Lower leg skin (tissue), 4 donors: Measurements from ENCODE around the gene PDK2. TPM values are rescaled to one million over a fixed set of nuclear protein-coding genes. Genes with fewer than 3 reads are reported as not detected.

Experiments used
- DNase-seq, 2 donors: peaks; one replicate each; pipeline ENCODE4 v3.0.0-alpha.2; 2019; ENCODE audit warnings: low spot score in 2 of 2
- H3K4me3 ChIP-seq: fragments of 200-600 bp; sonication (generic); 2 replicates; pipeline ENCODE4 v1.5.1; 2017; ENCODE audit warnings: mild to moderate bottlenecking, low read depth; ENCODE audit not compliant: poor library complexity, severe bottlenecking
- POLR2A ChIP-seq, 2 donors: fragments of 450-650 bp; IDR thresholded peaks; one replicate each; pipeline ENCODE4 v1.6.1; 2016 to 2017; ENCODE audit warnings: antibody characterized with exemption in 2 of 2, mild to moderate bottlenecking in 1 of 2, moderate library complexity in 1 of 2
- WGBS, 2 donors: methylation state at CpG; one replicate each; pipeline ENCODE4 v1.1.5; 2018; 5-methylcytosine and 5-hydroxymethylcytosine counted together
- intact Hi-C: fragments of 100-400 bp; cut with DNase I; formaldehyde crosslinking; loops from one replicate; pipeline ENCODE4 v1.15.0; 2023; ENCODE audit warnings: low total_unique reads
- total RNA-seq, 4 donors: library from RNA; depleted of rRNA; stranded (reverse); fragments of >200 nt; gene quantifications; one replicate each; pipeline ENCODE4 v1.1.0, GENCODE V29; 2016
- TF ChIP-seq, protein P1 (sequence below), 3 donors: fragments of 450-650 bp; IDR thresholded peaks; one replicate each; pipeline ENCODE4 v1.5.1; 2016; ENCODE audit warnings: antibody characterized with exemption in 3 of 3, mild to moderate bottlenecking in 3 of 3, moderate library complexity in 2 of 3

PDK2 gene
- total RNA-seq, 4 donors from 2014 or later, result 35.6 to 86.6 (median 57.0) TPM

DNA sequence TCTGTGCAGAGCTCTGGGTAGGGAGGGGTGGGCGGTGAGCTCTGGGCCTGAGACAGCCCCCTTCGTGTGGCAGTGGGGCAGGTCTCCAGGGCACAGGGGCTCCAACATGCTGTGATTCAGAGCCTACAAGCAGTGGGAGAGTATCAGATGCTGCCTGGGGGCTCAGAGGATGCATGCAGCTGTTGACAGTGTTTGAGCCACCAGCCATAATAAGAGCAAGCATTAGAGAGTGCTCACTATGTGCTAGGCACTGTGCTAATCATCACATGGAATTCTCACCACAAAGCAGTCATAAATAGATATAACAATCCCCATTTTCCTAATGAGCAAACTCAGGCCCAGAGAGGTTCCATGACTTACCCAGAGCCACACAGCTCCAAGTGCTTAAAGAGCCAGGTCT is 8.1 kb downstream of the PDK2 start:
- 67 to 75% methylated on average over 2 of the region's 2 CpGs for WGBS, 2 donors
- TF ChIP-seq, protein P1, sequence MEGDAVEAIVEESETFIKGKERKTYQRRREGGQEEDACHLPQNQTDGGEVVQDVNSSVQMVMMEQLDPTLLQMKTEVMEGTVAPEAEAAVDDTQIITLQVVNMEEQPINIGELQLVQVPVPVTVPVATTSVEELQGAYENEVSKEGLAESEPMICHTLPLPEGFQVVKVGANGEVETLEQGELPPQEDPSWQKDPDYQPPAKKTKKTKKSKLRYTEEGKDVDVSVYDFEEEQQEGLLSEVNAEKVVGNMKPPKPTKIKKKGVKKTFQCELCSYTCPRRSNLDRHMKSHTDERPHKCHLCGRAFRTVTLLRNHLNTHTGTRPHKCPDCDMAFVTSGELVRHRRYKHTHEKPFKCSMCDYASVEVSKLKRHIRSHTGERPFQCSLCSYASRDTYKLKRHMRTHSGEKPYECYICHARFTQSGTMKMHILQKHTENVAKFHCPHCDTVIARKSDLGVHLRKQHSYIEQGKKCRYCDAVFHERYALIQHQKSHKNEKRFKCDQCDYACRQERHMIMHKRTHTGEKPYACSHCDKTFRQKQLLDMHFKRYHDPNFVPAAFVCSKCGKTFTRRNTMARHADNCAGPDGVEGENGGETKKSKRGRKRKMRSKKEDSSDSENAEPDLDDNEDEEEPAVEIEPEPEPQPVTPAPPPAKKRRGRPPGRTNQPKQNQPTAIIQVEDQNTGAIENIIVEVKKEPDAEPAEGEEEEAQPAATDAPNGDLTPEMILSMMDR (IDR thresholded peaks at IDR 0.05), result no peak
- no peak for TF ChIP-seq POLR2A (IDR thresholded peaks at IDR 0.05)
- intact Hi-C loops, result no loop called here
- DNase-seq, result no peak
- H3K4me3 ChIP-seq, result no peak overlapping the region

DNA sequence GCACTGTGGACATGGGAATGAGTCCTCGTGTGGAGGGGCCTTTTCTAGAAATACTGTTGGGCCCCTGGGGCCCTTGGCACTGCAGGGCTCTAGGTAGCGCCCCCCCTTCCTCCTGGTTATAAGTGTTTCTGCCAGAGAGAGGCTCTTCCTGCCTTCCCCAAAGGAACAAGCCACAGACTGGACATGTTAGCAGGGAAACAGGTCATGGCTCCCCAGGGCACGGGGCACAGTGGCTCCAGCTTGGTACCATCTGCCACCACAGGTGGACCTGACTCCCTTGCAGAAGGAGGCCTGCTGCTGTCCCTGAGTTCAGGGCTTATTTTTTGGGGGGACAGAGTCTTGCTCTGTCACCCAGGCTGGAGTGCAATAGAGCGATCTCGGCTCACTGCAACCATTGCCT is 8.8 kb downstream of the PDK2 start:
- no peak for TF ChIP-seq POLR2A (IDR thresholded peaks at IDR 0.05)
- TF ChIP-seq, protein P1 (IDR thresholded peaks at IDR 0.05), result no peak
- no peak overlapping the region for H3K4me3 ChIP-seq
- DNase-seq, result no peak
- intact Hi-C loops, result no loop called here
- WGBS, 2 donors, result 87 to 100% methylated on average over 3 to 4 of the region's 5 CpGs

DNA sequence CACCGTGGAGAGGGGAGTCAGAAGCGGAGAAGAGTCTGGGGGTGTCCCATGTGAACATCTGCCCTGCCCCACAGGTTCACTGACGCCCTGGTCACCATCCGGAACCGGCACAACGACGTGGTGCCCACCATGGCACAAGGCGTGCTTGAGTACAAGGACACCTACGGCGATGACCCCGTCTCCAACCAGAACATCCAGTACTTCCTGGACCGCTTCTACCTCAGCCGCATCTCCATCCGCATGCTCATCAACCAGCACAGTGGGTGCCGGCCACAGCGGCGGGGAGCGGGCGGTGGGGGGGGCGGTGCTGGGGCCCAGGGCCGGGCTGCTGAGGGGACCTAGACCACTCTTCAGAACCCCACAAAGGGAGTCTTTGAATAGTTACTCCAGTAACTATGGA is 10.7 kb downstream of the PDK2 start:
- no peak overlapping the region for H3K4me3 ChIP-seq
- WGBS, 2 donors, result 92 to 95% methylated on average over 21 of the region's 21 CpGs
- TF ChIP-seq, protein P1 (IDR thresholded peaks at IDR 0.05), result no peak
- no peak for TF ChIP-seq POLR2A (IDR thresholded peaks at IDR 0.05)
- intact Hi-C loops, result no loop called here
- no peak for DNase-seq

DNA sequence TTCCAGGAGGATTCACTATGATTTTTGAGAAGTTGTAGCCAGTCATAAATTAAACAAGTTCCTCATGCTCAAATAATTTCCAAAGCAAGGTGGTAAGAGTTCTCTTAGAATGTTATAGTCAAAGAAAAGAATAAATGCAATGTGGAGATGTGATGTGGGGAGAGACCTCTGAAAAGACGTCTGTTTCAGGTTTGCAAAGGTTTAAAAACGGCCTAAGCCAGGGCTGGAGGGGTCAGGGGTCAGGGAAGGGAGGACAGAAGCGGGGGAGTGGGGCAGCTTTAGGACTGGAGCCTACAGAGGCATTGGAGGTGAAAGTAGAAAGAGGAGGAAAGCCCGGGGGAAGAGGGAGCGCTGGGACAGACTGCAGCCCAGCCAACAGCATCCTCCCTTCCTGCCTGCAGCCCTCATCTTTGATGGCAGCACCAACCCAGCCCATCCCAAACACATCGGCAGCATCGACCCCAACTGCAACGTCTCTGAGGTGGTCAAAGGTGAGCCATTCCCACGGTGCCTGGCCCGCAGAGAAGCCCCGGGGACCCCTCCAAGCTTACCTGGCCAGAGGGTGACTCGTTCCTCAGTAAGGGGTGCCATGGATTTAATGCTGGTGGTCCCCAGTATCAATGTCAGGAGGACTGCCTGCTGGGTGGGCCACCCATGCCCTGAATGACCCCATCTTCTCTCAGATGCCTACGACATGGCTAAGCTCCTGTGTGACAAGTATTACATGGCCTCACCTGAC is 11.4 kb downstream of the PDK2 start:
- TF ChIP-seq, protein P1 (IDR thresholded peaks at IDR 0.05), result no peak
- no peak for TF ChIP-seq POLR2A (IDR thresholded peaks at IDR 0.05)
- WGBS, 2 donors, result 72 to 86% methylated on average over 11 to 13 of the region's 13 CpGs
- H3K4me3 ChIP-seq, result no peak overlapping the region
- DNase-seq, result no peak
- intact Hi-C loops, result no loop called here

DNA sequence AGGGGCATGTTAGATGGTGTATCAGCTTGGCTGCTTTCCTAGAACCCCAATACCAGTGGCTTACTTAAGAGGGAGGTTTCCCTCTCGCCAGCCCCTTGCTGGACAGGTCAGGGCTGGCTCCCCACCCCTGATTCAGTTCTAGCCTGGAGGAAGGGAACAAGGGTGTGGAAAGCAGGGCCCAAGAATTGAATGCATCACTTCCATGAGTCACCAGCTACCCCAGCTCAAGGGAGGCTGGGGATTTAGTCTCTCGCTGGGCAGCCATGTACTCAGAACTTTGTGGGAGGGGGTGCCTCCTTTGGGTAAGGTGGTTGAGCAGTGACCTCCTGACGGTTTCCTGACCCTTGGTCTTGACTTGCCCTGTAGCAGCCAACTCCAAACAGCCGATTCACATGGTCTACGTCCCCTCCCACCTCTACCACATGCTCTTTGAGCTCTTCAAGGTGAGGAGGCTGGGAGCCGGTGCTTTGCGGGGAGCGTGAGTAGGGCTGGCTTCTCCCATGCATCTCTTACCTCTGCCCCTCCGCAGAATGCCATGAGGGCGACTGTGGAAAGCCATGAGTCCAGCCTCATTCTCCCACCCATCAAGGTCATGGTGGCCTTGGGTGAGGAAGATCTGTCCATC is 12.8 kb downstream of the PDK2 start:
- no peak for TF ChIP-seq POLR2A (IDR thresholded peaks at IDR 0.05)
- TF ChIP-seq, protein P1 (IDR thresholded peaks at IDR 0.05), result no peak
- intact Hi-C loops, result no loop called here
- H3K4me3 ChIP-seq, result no peak overlapping the region
- 85 to 87% methylated on average over 10 of the region's 10 CpGs for WGBS, 2 donors
- no peak for DNase-seq
